Measurements from ENCODE around the gene TRIM47.
A peak's percentile ranks its signal among the peaks of the same experiment; 100 is the strongest.

The TRIM47 gene

DNA sequence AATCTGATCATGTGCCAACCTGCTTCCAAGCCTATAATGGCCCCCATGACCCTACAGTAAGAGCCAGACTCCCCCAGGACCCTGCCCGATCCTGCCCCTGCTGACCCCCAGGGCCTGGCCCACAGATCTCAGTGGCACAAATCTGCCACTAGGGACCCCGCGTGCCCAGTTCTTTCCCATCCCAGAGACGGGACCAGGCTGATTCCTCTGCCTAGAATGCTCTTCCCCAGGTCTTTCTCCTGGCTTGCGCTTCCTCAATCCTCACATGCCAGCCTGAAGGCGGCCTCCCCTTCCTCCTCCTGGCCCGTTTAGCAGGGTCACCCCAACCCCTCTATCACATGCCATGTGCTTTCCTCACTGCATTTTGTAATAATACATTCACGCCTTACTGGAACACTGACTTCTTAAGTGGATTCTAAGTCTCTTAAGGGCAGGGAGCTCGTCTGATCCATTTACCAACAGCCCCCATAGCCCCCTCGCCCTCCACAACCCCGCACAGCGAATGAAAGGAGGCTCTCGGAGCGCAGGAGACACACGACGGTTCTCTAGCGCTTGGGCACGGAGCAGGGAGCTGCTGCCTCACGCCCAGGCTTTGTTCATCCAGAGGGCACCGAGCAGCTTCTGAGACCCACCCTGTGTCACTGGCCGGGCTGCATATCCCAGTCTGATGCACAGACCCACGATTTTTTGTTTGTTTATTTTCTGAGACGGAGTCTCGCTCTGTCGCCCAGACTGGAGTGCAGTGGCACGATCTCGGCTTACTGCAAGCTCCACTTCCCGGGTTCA is 17.2 kb upstream of the TRIM47 start:
- TF ChIP-seq, protein P1, sequence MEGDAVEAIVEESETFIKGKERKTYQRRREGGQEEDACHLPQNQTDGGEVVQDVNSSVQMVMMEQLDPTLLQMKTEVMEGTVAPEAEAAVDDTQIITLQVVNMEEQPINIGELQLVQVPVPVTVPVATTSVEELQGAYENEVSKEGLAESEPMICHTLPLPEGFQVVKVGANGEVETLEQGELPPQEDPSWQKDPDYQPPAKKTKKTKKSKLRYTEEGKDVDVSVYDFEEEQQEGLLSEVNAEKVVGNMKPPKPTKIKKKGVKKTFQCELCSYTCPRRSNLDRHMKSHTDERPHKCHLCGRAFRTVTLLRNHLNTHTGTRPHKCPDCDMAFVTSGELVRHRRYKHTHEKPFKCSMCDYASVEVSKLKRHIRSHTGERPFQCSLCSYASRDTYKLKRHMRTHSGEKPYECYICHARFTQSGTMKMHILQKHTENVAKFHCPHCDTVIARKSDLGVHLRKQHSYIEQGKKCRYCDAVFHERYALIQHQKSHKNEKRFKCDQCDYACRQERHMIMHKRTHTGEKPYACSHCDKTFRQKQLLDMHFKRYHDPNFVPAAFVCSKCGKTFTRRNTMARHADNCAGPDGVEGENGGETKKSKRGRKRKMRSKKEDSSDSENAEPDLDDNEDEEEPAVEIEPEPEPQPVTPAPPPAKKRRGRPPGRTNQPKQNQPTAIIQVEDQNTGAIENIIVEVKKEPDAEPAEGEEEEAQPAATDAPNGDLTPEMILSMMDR (conservative IDR thresholded peaks at IDR 0.05; ENCODE audit: low read depth, low read length), result peak; percentile 36
- peak overlapping the region; percentile 41 for H3K4me3 ChIP-seq (ENCODE audit: low read depth, low read length)
- no peak for DNase-seq (ENCODE audit: low read depth)

DNA sequence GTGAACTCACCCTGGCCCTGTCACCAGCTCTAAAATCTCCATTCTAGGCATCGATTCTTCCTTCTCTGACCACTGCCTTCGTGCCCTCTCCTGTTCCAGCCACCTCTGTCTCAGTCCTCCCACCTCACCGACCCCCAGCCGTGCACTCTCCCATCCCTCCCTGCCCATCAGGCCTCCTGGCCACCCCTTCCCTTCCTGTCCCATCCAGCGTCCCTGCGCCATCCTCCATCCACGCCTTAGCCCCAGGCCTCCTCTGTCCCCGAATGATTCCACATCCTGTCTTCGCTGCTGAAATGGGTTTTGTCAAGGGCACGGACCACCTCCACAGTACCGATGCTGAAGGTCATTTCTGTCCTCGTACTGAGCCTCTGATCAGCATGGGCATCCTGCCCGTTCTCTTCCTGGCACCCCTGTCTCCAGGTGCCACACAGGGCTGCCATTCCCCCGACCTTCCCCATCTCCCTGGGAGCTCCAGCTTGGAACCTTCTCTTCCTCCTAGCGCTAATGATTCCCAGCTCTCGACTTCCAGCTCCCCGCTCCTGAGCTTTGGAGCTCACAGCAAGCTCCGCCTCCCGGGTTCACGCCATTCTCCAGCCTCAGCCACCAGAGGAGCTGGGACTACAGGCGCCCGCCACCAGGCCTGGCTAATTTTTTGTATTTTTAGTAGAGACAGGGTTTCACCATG is 15.8 kb upstream of the TRIM47 start:
- DNase-seq (ENCODE audit: low read depth), result no peak
- TF ChIP-seq, protein P1 (conservative IDR thresholded peaks at IDR 0.05; ENCODE audit: low read depth, low read length), result no peak
- no peak overlapping the region for H3K4me3 ChIP-seq (ENCODE audit: low read depth, low read length)

DNA sequence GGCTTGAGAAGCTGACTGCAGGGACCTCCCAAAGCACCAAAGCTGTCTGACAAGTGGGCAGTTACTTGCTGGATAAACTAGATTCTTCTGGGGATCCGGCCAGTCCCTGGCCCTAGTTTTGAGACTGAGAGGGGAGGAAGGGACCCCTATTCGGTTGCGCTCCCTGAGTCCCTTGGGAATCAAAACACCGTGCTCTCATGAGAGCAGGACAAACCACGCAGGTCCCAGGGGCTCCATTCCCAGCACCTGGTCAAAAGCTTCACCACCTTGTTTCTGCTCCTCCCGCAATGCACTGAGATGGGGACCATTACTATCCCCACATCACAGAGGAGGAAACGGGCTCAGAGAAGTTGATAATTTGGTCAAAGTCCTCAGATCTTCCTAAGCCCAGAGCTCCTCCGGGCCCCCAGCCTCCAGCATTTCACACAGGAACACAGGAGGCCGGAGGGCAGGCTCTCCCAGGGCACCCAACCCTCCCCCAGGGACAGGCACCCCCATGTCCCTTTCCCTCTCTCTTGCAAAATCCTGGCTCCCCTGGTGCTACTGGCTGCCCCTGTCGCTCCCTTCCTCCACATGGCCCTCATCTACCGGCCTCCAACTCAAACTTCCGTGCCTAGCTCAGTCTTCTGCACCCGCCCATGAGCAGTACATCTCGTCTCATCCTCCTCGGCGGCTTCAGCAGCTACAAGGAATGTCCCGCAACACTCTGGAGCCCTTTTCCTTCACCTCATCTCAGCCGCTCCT is 15.1 kb upstream of the TRIM47 start:
- no peak overlapping the region for H3K4me3 ChIP-seq (ENCODE audit: low read depth, low read length)
- TF ChIP-seq, protein P1 (conservative IDR thresholded peaks at IDR 0.05; ENCODE audit: low read depth, low read length), result no peak
- DNase-seq (ENCODE audit: low read depth), result no peak

DNA sequence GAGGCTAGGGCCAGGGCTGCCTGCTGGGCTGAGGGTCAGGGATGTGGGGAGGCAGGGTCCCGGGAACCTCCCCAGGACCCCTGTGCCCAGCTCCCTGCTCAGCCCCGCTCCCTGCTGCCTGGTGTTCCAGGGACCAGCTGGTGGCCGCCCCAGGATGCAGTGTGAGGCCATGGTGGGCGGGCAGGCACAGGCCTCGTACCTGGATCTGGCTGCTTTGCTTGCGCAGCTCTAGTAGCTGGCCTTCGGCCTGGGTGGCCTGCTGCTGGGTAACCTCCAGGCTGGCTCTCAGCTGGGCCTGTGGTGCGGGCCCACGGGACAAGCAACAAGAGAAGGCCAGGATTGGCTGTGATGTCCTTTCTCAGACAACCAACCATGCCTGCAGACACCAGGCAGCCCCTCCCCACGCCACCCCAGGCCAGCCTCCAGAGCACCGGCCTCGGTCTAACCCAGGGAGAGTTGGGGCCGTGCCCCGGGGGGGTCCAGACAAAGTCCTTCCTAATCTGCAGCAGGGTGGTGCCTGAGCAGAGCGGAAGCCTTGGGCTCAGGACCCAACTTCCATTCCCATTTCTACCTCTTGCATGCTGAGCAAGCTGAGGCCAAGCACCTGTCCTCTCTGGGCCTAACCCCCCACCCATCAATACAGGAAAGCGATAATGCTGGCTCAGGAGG is 14.3 kb upstream of the TRIM47 start:
- TF ChIP-seq, protein P1 (conservative IDR thresholded peaks at IDR 0.05; ENCODE audit: low read depth, low read length), result no peak
- H3K4me3 ChIP-seq (ENCODE audit: low read depth, low read length), result no peak overlapping the region
- no peak for DNase-seq (ENCODE audit: low read depth)

DNA sequence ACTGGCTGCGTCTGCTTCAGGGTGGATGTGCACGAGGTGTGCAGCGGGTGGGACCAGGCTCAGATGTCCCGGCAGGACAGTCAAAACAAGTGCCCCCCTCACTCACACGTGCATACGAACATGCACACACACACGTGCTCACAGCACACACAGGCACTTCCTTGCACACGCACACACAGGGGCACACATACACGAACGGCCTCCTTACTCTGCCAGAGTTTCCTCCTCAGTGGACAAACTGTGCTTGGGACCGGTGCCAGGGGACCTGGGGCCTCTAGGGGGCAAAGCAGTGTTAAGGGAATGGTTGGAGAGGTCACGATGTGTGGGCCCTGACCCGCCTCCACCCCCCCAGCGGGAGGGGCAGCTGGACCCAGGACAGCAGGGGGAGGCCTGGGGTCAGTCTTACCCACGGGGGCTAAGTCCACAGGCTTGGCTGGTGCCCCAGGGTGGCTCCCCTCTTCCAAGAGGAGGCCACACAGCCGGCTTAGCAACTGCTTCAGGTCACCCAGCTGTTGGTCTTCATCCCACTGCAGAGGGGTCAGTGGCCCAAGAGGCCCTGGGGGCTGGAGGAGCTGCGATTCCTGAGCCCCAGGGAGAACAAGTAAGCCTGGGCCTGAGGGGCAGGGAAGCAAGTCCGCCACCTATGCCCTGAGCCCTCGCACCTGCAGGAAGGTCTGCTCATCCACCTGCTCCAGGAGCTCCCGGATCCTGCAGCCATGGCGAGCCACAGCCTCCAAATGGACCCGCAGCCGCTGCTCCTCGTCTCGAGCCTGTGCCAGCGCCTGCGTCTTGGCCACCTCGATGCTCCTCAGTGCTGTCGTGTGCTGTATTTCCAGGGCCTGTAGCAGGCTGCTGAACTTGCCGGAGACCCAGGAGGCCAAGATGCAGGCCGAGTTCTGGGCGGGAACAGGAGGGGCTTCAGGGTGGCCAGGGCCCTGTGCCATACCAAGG is 13.5 kb upstream of the TRIM47 start:
- TF ChIP-seq, protein P1 (conservative IDR thresholded peaks at IDR 0.05; ENCODE audit: low read depth, low read length), result no peak
- no peak for DNase-seq (ENCODE audit: low read depth)
- H3K4me3 ChIP-seq (ENCODE audit: low read depth, low read length), result no peak overlapping the region

Measured in choroid plexus epithelial cell (primary cell).